GM12878 (cell line): ENCODE measurements around the gene SNN. TPM values are rescaled to one million over a fixed set of nuclear protein-coding genes. Genes with fewer than 3 reads are reported as not detected.

Experiments
- ATAC-seq: fragments of 200-7000 bp; cut with Tn5 transposase; 3 replicates; pipeline ENCODE4 v1.9.1; 2020; ENCODE audit warnings: mild to moderate bottlenecking, moderate library complexity
- BruUV-seq: library from RNA; stranded (reverse); fragments of 400-500 nt; replicated peaks from 2 replicates; lab custom pipeline; 2021; lab: Mats Ljungman, UMichigan
- CTCF ChIA-PET: fragments of 300-600 bp; sonication (Branson Sonifier 250); formaldehyde crosslinking; extraction: SDS; loops from one replicate; lab custom pipeline; 2021; ENCODE audit warnings: inconsistent platforms; lab: Yijun Ruan, JAX
- POLR2A ChIA-PET: fragments of 350-600 bp; formaldehyde crosslinking; extraction: SDS; loops from one replicate; lab custom pipeline; 2021; ENCODE audit warnings: inconsistent platforms; lab: Charles Lee
- RAD21 ChIA-PET: fragments of 300-600 bp; sonication (Branson Sonifier 250); formaldehyde crosslinking; loops from one replicate; lab custom pipeline; 2023; ENCODE audit warnings: antibody characterized with exemption; ENCODE audit not compliant: unreplicated experiment; lab: Charles Lee
- SMC1A ChIA-PET: fragments of 300-600 bp; sonication (Branson Sonifier 250); formaldehyde crosslinking; loops from one replicate; lab custom pipeline; 2023; ENCODE audit not compliant: unreplicated experiment, uncharacterized antibody; lab: Charles Lee
- DNase-seq: peaks from one replicate; pipeline ENCODE4 v3.0.0-alpha.2; 2011; ENCODE audit warnings: low read depth, low spot score
- FAIRE-seq: peaks from 3 replicates; lab custom pipeline; 2011; peaks lifted over from hg19 to GRCh38; lab: Jason Lieb, UNC
- H2AFZ ChIP-seq: 2 replicates; pipeline ENCODE4 v1.6.0; 2011; ENCODE audit warnings: low read depth, low read length, control low read depth; ENCODE audit not compliant: control insufficient read depth
- H3K27ac ChIP-seq: 2 replicates; pipeline ENCODE4 v1.5.1; 2011; ENCODE audit warnings: control low read depth; ENCODE audit not compliant: control insufficient read depth, insufficient read depth
- H3K27me3 ChIP-seq, 2 experiments: replicated peaks in 1 of 2; 2 replicates each; pipeline versions ENCODE4 v1.6.0 to v1.6.1; 2011; ENCODE audit warnings: low read length in 1 of 2; ENCODE audit not compliant: control insufficient read depth in 2 of 2, insufficient read depth in 2 of 2
- H3K36me3 ChIP-seq, 2 experiments: 2 replicates each; pipeline ENCODE4 v1.5.1; 2011; ENCODE audit warnings: low read length in 1 of 2; ENCODE audit not compliant: control insufficient read depth in 2 of 2, insufficient read depth in 2 of 2
- H3K4me1 ChIP-seq: 2 replicates; pipeline ENCODE4 v1.6.1; 2011; ENCODE audit warnings: mild to moderate bottlenecking, low read length, moderate library complexity, mixed read lengths; ENCODE audit not compliant: control insufficient read depth, insufficient read depth
- H3K4me2 ChIP-seq: 2 replicates; pipeline ENCODE4 v1.6.0; 2011; ENCODE audit warnings: control low read depth; ENCODE audit not compliant: control insufficient read depth, insufficient read depth
- H3K4me3 ChIP-seq: fragments of 200-600 bp; sonication (generic); 2 replicates; pipeline ENCODE4 v1.5.1; 2016
- H3K79me2 ChIP-seq: 2 replicates; pipeline ENCODE4 v1.6.0; 2011; ENCODE audit warnings: low read length; ENCODE audit not compliant: control insufficient read depth, insufficient read depth
- H3K9ac ChIP-seq: 2 replicates; pipeline ENCODE4 v1.8.0; 2011; ENCODE audit warnings: low read length, control low read depth, mixed read lengths; ENCODE audit not compliant: control insufficient read depth, insufficient read depth
- H3K9me3 ChIP-seq: replicated peaks from 3 replicates; pipeline ENCODE4 v1.5.1; 2011; ENCODE audit warnings: mild to moderate bottlenecking, low read length; ENCODE audit not compliant: control insufficient read depth, insufficient read depth
- H4K20me1 ChIP-seq: 2 replicates; pipeline ENCODE4 v1.6.0; 2011; ENCODE audit not compliant: control insufficient read depth, insufficient read depth
- ATF7 ChIP-seq: fragments of 450-650 bp; IDR thresholded peaks from 2 replicates; pipeline ENCODE4 v1.6.1; 2016; ENCODE audit warnings: low read depth, mild to moderate bottlenecking
- CBFB ChIP-seq: IDR thresholded peaks from 2 replicates; pipeline ENCODE4 v1.6.1; 2016; ENCODE audit warnings: antibody characterized with exemption, low read depth
- KAT2A ChIP-seq: conservative IDR thresholded peaks from 2 replicates; pipeline ENCODE4 v1.6.1; 2011; ENCODE audit warnings: low read depth, low read length; ENCODE audit not compliant: control insufficient read depth
- MEF2B ChIP-seq: fragments of 450-650 bp; IDR thresholded peaks from 2 replicates; pipeline ENCODE4 v1.6.1; 2018; ENCODE audit warnings: mild to moderate bottlenecking, moderate library complexity; ENCODE audit not compliant: partially characterized antibody, poor library complexity, severe bottlenecking
- POU2F2 ChIP-seq: IDR thresholded peaks from 3 replicates; pipeline ENCODE4 v1.6.1; 2011; ENCODE audit warnings: low read depth, mild to moderate bottlenecking, low read length, borderline replicate concordance
- SPI1 ChIP-seq: IDR thresholded peaks from 2 replicates; pipeline ENCODE4 v1.6.1; 2011; ENCODE audit warnings: low read depth, mild to moderate bottlenecking, low read length, moderate library complexity, borderline replicate concordance; ENCODE audit not compliant: insufficient read depth
- WGBS: methylation state at CpG from one replicate; pipeline ENCODE4 v1.1.6; 2016; ENCODE audit warnings: low lambda C conversion rate; ENCODE audit not compliant: insufficient replicate concordance, insufficient coverage; ENCODE audit errors: missing lambda C conversion rate; 5-methylcytosine and 5-hydroxymethylcytosine counted together
- in situ Hi-C: fragments of 300-500 bp; cut with MboI; formaldehyde crosslinking; loops from 9 replicates; pipeline ENCODE4 v1.14.3; 2018; ENCODE audit warnings: mixed read lengths
- intact Hi-C: fragments of 100-400 bp; cut with micrococcal nuclease; formaldehyde crosslinking; loops from one replicate; pipeline ENCODE4 v1.14.2; 2022; ENCODE audit not compliant: unreplicated experiment
- polyA plus RNA-seq, 11 experiments: library from polyadenylated mRNA; depleted of rRNA in 4 of 11; unstranded in 6 of 11; stranded (reverse) in 5 of 11; fragments of >200 nt; fragmentation: Nextera tagmentation in 4 of 11; fragmentation: Illumina TruSeq in 1 of 11; extraction: Ambion mirVana in 4 of 11; extraction: Trizol in 1 of 11; gene quantifications; 1 replicate in 1 of 11; 2 replicates in 10 of 11; pipeline versions ENCODE4 v1.2.1 to v1.2.3, GENCODE V29; 2011 to 2016; ENCODE audit warnings: inconsistent platforms in 2 of 11, missing spikeins in 2 of 11, low read depth in 1 of 11
- total RNA-seq, 4 experiments: library from RNA; depleted of rRNA in 3 of 4; stranded (reverse); fragments of >200 nt in 3 of 4; fragmentation: Illumina TruSeq in 1 of 4; extraction: Trizol in 1 of 4; gene quantifications; 2 replicates each; pipeline versions ENCODE4 v1.2.1 to v1.2.3, GENCODE V29; 2013 to 2021
- TF ChIP-seq, protein P1 (sequence below): IDR thresholded peaks from 2 replicates; pipeline ENCODE4 v1.6.1; 2011; ENCODE audit warnings: low read depth, low read length, improper control_type of control experiment, borderline replicate concordance
- TF ChIP-seq, protein P2 (sequence below): fragments of 450-650 bp; IDR thresholded peaks from 2 replicates; pipeline ENCODE4 v1.6.1; 2017; ENCODE audit warnings: mild to moderate bottlenecking, moderate library complexity
- TF ChIP-seq, protein P3 (sequence below): IDR thresholded peaks from 2 replicates; pipeline ENCODE4 v1.6.1; 2011; ENCODE audit warnings: mild to moderate bottlenecking, low read depth, low read length, moderate library complexity; ENCODE audit not compliant: insufficient replicate concordance
- TF ChIP-seq, protein P4 (sequence below): fragments of 450-650 bp; IDR thresholded peaks from 2 replicates; pipeline ENCODE4 v1.6.1; 2016; ENCODE audit warnings: mild to moderate bottlenecking
- TF ChIP-seq, protein P5 (sequence below): fragments of 450-650 bp; IDR thresholded peaks from 2 replicates; pipeline ENCODE4 v1.6.1; 2016; ENCODE audit warnings: mild to moderate bottlenecking

The SNN gene
- total and polyA plus RNA-seq, 10 of the 15 experiments (the other 5 are each of a cell fraction or from before 2014, with no cell fraction given): 2.2 to 43.4 (median 27.8) TPM

DNA sequence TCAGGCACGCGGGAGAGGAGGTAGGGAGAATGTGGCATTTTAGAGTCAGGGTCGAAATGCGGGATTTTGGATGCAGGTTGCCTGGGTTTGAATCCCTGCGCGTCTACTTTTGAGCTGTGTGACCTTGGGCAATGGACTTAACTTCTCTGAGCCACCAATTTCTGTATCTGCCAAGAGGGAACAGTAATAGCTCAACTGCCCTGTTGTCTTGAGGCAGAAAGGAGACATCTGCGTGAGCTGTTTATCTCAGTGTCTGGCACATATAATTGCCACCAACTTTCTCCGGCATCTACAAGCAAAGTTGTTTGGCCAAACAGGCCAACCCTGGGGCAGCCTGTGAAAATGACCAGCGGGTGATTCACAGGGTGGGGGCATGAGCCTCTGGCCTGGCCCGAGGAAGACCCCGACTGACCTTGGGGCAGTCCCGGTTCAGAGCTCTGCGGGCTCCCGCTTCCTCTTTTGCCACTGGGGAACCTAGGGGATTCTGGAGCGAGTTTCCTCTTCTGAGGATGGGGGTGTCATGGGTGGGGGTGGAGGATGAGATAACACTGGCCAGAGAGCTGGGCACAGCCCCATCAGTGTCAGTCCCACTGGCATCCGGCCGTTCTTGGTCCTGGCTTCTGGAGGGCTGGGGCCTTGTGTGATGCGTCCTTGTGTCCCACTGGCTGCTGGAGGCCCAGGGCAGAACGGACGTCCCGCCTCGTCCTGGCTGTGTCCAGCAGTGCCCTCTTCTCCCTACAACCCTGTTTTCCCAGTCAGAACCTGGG lies 1.3 kb downstream of the SNN start:
- 2% methylated on average over 22 of the region's 22 CpGs for WGBS
- BruUV-seq: TSS peak; percentile 55
- Histone ChIP-seq H3K9ac (peak overlapping the region; percentile 57), H3K79me2 (peaks cover 48% of the 10 kb centered on the region), H3K4me3 (peak overlapping the region; percentile 59), H3K36me3 (peaks cover 0 to 1% of the 10 kb centered on the region in 2 experiments; a peak in 1 of 4 replicates), H3K9me3 (no peaks in the 10 kb centered on the region), H3K4me2 (peak overlapping the region; percentile 93), H4K20me1 (peaks cover 4% of the 10 kb centered on the region; the same call in 1 of the 2 replicates), H3K27me3 (no peaks in the 10 kb centered on the region), H3K27ac (peak overlapping the region; percentile 88), H2AFZ (no peak overlapping the region), H3K4me1 (peaks cover 50% of the 10 kb centered on the region)
- CTCF ChIA-PET: interaction anchor here (0.6 to 1.8 kb wide), 14 partner anchors 10 to 263 kb away, joined by 3 to 12 read pairs (median 3); no protein-coding TSS in a partner anchor
- peak; percentile 60 for ATAC-seq
- in situ Hi-C loops: loop anchor here (25.0 kb wide), 1 partner anchor 707 kb away; no protein-coding TSS in a partner anchor
- FAIRE-seq: no peak
- intact Hi-C loops: loop anchor here (2.0 to 5.0 kb wide), 2 partner anchors 69 to 87 kb away; no protein-coding TSS in a partner anchor
- SMC1A ChIA-PET: interaction anchor here (1.0 to 4.8 kb wide), 10 partner anchors 9 to 113 kb away, joined by 3 to 43 read pairs (median 5); no protein-coding TSS in a partner anchor
- POLR2A ChIA-PET: interaction anchor here (0.6 to 7.1 kb wide), 14 partner anchors 11 to 723 kb away, joined by 3 to 75 read pairs (median 4); partner anchors contain the start of genes LITAF, TXNDC11 and ZC3H7A
- RAD21 ChIA-PET: interaction anchor here (0.6 to 3.1 kb wide), 19 partner anchors 9 to 263 kb away, joined by 3 to 34 read pairs (median 5); partner anchors contain the start of genes LITAF, TXNDC11 and ZC3H7A
- peak; percentile 33 for DNase-seq
- TF ChIP-seq KAT2A: no peak
- TF ChIP-seq, protein P1, sequence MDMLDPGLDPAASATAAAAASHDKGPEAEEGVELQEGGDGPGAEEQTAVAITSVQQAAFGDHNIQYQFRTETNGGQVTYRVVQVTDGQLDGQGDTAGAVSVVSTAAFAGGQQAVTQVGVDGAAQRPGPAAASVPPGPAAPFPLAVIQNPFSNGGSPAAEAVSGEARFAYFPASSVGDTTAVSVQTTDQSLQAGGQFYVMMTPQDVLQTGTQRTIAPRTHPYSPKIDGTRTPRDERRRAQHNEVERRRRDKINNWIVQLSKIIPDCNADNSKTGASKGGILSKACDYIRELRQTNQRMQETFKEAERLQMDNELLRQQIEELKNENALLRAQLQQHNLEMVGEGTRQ: no peak
- peak; percentile 44; the same call in 1 of the 2 replicates for TF ChIP-seq ATF7
- peak; percentile 35; the same call in 1 of the 2 replicates for TF ChIP-seq CBFB
- TF ChIP-seq, protein P2, sequence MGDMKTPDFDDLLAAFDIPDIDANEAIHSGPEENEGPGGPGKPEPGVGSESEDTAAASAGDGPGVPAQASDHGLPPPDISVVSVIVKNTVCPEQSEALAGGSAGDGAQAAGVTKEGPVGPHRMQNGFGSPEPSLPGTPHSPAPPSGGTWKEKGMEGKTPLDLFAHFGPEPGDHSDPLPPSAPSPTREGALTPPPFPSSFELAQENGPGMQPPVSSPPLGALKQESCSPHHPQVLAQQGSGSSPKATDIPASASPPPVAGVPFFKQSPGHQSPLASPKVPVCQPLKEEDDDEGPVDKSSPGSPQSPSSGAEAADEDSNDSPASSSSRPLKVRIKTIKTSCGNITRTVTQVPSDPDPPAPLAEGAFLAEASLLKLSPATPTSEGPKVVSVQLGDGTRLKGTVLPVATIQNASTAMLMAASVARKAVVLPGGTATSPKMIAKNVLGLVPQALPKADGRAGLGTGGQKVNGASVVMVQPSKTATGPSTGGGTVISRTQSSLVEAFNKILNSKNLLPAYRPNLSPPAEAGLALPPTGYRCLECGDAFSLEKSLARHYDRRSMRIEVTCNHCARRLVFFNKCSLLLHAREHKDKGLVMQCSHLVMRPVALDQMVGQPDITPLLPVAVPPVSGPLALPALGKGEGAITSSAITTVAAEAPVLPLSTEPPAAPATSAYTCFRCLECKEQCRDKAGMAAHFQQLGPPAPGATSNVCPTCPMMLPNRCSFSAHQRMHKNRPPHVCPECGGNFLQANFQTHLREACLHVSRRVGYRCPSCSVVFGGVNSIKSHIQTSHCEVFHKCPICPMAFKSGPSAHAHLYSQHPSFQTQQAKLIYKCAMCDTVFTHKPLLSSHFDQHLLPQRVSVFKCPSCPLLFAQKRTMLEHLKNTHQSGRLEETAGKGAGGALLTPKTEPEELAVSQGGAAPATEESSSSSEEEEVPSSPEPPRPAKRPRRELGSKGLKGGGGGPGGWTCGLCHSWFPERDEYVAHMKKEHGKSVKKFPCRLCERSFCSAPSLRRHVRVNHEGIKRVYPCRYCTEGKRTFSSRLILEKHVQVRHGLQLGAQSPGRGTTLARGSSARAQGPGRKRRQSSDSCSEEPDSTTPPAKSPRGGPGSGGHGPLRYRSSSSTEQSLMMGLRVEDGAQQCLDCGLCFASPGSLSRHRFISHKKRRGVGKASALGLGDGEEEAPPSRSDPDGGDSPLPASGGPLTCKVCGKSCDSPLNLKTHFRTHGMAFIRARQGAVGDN: no peak
- TF ChIP-seq, protein P3, sequence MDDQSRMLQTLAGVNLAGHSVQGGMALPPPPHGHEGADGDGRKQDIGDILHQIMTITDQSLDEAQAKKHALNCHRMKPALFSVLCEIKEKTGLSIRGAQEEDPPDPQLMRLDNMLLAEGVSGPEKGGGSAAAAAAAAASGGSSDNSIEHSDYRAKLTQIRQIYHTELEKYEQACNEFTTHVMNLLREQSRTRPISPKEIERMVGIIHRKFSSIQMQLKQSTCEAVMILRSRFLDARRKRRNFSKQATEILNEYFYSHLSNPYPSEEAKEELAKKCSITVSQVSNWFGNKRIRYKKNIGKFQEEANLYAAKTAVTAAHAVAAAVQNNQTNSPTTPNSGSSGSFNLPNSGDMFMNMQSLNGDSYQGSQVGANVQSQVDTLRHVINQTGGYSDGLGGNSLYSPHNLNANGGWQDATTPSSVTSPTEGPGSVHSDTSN: no peak
- TF ChIP-seq, protein P4, sequence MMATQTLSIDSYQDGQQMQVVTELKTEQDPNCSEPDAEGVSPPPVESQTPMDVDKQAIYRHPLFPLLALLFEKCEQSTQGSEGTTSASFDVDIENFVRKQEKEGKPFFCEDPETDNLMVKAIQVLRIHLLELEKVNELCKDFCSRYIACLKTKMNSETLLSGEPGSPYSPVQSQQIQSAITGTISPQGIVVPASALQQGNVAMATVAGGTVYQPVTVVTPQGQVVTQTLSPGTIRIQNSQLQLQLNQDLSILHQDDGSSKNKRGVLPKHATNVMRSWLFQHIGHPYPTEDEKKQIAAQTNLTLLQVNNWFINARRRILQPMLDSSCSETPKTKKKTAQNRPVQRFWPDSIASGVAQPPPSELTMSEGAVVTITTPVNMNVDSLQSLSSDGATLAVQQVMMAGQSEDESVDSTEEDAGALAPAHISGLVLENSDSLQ: no peak
- TF ChIP-seq, protein P5, sequence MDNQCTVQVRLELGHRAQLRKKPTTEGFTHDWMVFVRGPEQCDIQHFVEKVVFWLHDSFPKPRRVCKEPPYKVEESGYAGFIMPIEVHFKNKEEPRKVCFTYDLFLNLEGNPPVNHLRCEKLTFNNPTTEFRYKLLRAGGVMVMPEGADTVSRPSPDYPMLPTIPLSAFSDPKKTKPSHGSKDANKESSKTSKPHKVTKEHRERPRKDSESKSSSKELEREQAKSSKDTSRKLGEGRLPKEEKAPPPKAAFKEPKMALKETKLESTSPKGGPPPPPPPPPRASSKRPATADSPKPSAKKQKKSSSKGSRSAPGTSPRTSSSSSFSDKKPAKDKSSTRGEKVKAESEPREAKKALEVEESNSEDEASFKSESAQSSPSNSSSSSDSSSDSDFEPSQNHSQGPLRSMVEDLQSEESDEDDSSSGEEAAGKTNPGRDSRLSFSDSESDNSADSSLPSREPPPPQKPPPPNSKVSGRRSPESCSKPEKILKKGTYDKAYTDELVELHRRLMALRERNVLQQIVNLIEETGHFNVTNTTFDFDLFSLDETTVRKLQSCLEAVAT: 0 out of 2 replicates have a peak, but pooled peaks have one; percentile 44
- peak; percentile 38 for TF ChIP-seq MEF2B
- peak; percentile 98 for TF ChIP-seq SPI1
- TF ChIP-seq POU2F2: no peak
